ENCODE data around the gene HCN2.
"Not testable (repeated sequence)": the region's sequence is repeated elsewhere in the genome, so short reads cannot be mapped to it uniquely, and the experiment has no call there.

HCN2 gene

DNA sequence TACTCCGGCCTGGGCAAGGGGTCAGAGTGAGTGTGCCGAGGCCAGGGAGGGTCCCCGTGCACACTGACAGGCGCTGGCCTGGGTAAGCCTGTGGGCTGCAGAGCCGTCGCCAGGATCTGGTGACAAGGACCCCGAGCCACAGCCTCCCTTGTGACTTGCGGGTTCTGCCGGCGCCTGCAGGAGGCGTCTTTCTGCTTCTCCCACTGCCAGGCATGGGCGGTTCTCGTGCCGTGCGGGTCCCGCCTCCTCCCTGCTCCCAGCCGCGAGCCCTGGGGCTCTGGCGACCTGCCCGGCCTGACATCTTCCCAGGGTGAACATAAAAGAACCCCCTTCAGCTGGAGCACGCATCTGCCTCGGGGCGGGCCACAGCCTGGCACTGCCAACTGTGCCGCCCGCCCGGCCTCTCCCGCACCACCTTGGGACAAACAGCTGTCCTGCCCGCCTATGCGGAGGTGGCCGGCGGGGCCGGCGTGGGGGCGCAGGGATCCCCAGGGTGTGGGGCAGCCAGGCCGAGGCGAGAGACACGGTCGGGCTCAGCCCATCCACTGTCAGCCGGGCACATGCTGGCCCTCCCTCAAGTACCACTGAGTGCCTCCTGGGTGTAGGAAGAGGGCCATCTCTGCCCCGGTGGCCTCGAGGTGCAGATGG, 1.5 kb upstream of the HCN2 start:
- DNase-seq: peak; percentile 71

DNA sequence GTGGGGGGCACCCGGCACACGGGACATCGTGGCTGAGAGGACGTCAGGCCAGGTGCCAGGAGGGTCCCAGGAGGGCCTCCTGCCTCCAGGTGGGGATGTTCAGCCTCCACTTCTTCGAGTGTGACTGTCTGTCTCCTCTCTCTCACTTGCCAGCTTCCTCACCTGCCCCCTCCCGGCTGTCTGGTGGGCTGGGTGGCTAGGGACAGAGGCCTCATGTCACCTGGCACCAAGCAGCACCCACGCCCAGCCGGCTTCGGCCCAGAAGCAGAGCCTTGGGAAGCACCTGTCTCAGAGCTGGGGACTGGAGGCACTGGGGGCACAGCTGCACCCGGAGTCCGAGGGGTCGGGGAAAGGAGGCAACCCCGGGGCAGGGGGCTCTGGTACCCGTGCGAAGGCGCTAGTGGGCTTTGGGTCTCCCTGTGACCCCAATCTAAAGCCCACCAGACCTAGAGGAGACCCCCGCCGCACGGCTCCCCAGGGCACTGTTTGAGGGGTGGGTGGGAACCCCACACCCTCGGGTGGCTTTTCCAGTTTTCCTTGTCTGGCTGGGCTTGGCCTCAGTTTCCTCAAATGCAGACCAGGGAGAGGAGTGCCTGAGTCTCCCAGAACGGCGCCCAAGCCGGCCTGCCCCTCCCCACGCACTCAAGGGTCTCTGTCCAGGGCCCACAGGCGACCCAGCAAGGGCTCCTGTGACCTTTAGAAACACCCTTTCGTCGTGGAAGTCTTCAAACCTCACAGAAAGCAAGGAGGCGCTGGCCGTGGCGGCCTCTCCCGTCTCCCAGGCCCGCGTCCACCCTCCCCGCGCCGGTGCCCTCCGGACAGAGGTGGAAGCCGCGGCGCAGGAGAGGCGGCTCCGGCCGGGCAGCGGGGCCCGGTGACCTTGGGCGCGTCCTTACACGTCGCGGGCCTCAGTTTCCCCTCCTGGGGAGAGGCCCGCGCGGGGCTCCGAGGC, 664 bp upstream of the HCN2 start:
- no peak for DNase-seq

DNA sequence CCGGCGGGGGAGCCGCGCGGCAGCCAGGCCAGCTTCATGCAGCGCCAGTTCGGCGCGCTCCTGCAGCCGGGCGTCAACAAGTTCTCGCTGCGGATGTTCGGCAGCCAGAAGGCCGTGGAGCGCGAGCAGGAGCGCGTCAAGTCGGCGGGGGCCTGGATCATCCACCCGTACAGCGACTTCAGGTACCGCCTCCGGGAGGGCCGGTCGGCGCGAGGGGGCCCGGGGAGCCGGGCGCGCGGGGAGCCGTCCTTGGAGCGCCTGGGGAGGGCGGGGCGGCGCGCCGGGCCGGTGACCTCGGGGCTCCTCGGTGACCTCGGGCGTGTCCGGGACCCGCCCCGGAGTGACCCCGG, 690 bp downstream of the HCN2 start:
- DNase-seq: no peak

DNA sequence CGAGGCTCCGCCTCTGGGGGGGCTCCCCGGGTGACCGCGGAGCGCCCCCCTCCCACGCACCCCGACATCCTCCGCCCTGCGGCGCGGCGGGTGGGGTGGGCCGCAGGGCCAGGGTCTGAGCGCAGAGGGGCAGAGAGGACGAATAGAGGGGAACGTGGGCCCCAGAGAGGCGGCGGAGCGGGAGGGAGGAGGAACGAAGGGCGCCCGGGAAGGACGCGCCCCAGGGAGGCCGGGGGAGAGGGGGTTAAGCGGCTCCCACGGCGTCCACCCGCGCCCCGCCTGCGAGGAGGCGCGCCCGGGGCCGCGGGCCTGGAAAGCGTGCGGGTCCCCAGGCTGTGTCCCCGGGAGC, 1.0 kb downstream of the HCN2 start:
- DNase-seq: no peak

DNA sequence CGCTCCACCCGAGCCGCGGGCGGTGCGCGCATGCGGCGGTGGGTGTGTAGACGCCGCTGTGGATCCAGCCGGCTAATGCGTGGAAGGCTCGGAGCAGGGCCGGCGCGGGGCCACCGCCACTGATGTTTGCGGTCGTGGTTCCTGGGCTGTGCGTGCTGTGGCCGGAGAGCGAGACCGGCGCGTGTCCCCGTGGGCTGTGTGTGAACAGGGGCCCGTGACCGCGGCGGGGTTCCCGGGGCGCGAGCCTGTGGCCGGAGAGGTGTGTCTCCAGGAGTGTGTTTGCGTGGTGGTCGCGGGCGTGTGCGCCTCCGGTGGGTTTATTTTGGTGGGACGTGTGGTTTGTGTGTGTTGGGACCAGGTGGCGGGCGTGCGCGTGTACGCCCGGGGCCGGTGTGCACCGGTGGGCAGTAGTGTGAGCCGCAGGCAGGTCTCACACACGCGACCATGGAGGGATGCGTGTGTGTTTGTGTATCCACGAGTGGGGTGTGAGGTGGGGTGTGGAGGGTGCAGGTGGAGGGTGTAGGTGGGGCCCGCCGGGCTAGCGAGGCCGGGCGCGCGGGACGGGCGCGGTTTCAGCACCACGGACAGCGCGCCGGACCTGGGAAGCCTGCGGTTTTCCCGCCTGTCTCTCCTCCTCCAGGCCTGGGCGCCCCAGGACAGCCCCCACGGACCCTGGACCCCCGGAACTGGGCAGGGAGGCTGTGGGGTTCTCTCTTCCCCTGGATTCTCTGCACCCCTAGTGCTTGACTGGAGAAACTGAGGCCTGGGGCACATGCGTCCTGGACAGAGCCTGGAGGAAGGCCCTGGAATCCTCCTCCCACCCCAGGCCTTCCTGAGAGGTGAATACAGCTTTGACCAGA, 1.6 kb downstream of the HCN2 start:
- DNase-seq: no peak

DNA sequence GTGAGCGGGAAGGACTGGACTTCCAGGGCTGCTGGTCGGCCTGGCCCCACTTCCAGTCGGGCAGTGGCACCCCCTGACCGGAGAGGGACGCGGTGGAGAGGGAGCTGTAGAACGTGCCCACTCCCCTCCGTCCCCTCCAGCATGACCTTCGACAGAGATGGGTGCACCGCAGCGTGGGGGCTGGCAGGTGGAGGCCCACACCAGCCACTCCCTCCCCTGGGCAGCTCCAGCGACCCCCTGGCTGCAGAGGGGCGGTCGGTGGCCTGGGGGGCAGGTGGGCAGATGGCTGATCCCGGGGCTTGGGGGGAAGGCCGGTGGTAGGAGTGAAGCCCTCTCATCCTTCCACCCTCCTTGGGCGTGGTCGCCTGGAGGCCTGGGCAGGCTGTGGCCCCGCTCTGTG, 2.4 kb downstream of the HCN2 start:
- no peak for DNase-seq

DNA sequence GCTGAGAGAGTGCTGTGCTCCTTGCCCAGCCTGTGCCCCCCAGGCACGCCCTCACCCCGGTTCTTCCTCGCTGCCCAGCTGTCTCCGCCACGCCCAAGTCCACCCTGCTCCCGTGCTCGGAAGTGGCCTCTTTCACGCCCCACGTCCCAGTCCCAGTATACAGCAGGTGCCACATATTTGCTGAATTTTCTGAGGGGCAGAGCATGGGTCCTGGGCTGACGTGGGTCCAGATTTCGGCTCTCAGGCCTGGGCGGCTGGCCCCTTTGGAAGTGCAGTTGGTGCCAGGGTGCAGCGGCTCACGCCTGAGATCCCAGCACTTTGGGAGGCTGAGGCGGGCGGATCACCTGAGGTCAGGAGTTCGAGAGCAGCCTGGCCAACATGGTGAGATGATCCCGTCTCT, 3.4 kb downstream of the HCN2 start:
- DNase-seq: no peak

DNA sequence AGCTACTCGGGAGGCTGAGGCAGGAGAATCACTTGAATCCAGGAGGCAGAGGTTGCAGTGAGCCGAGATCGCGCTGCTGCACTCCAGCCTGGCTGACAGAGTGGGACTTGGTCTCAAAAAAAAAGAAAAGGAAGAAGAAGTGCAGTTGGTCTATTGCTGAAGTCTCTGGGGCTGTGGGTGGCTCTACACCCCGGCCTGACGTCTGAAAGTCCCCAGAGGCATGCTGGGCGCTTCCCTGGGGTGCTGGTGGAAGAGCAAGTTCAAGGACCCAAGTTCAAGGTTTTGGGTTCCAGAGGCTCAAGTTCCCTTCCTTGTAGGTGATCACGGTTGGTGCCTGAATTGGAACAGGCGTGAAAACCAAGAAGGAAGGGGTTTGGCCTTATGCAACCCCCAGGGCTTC, 3.8 kb downstream of the HCN2 start:
- no peak for DNase-seq

DNA sequence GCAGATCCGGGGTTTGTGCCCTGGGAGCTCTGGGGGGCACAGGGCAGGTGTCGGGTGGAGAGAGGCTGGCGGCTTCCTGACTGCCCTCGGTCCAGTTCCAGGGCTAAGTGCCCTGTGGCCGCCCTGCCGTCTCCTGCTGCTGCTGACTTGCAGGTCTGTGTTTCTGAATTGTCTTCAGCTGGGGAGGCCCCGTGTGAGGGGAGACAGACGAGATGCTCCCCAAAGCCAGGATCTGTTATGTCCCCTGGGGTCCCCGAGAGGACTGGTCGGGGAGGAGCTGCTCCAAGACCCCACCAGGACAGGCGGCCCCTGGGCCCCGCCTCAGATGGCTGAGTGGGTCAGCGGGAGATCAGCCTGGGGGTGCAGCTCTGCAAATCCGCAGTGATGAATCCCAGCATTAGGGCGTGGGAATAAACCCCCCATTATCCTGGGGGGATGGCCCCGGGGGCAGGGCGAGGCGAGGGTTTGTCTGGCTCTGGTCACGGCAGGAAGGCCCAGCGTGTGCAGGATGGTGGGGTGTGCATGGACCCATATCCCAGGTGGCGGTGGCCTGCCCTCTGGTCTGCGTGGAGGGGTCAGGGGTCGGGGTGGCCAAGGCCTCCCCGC, 4.7 kb downstream of the HCN2 start:
- no peak for DNase-seq

DNA sequence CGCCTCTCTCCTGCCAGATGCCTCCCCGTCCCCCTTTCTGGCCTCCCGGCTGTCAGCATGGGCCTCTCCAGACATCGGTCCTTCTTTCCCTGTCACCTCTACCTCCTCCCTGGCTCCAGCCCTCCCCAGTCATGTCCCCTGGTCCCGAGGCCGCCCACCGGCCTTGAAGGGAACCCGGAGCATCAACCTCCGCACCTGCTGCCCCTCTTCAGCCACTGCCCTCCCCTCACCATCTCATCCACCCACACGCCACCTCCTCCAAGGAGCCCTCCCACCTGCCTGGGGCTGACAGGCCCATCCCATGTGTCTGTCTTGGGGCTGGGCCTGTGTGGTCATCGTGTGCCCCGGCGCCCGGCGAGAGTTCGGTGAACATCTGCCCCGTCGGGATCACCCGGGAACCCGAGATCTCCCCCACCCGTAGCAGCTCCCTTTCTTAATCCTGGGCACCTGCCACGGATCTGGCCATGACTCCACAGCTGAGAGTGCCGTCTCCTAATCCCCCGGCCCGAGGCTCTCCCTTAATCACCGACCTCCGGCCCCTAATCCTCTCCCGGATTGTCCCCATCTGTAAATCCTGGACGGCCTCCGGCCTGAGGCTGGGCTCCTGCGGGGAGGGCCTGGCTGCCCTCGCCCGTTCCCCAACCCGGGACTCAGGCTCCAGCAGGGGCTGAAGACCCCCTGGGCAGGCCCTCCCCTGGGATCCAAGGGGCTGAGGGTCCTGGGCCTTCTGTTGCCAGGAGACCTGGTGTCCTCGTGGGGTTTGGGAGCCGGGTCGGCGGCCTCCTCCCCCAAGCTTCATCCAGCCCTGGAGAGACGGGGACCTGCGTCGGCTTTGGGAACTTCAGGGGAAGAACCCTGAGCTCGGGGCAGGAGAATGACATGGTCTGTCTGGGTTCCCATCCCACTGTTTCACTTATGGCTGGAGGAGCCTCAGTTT, 5.9 kb downstream of the HCN2 start:
- DNase-seq: no peak

DNA sequence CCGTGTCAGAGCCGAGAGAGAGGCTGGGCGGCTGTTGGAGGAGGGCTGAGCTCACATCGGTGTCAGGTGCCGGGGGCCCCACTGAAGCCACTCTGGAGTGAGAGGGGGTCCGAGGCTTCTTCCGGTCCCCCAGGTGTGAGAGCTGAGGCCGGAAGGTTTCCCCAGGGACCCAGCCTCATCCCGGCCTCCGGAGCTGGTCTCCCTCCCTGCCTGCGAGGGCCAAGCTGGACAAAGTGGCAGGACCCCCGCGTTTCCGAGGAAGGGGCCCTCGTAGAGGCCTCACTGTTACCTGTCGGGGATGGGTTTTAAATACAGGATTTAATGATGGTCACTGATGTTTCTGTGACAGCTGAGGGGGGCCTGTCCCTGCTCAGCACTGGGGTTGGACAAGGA, 6.6 kb downstream of the HCN2 start:
- DNase-seq: no peak

DNA sequence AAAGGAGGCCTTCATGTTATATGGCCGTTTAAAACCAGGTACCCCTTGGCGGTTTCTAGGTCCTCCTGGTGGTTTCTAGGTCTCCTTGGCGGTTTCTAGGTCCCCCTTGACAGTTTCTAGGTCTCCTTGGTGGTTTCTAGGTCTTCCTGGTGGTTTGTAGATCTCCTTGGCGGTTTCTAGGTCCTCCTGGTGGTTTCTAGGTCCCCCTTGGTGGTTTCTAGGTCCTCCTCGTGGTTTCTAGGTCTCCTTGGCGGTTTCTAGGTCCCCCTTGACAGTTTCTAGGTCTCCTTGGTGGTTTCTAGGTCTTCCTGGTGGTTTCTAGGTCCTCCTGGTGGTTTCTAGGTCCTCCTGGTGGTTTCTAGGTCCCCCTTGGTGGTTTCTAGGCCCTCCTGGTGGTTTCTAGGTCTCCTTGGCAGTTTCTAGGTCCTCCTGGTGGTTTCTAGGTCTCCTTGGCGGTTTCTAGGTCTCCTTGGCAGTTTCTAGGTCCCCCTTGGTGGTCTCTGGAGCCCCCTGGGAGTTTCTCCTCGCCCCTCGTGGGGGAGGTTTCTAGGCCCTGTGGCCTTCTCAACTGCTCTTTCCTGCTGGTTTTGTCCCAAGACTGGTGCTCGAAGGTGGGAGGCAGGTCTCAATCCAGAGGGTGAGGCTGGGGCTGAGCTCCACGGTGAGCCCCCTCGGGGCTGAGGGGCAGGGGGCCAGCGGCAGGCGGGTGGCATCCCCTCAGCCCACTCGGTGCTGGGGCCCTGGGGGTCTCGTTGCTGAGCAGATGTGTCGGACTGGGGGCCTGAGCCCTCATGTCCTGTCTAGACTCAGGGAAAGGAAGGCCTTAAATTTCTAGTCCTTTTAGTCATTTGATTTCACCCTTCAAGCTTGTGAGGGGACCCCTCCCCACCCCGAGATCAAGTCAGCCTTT, 8.0 kb downstream of the HCN2 start:
- DNase-seq: no peak

DNA sequence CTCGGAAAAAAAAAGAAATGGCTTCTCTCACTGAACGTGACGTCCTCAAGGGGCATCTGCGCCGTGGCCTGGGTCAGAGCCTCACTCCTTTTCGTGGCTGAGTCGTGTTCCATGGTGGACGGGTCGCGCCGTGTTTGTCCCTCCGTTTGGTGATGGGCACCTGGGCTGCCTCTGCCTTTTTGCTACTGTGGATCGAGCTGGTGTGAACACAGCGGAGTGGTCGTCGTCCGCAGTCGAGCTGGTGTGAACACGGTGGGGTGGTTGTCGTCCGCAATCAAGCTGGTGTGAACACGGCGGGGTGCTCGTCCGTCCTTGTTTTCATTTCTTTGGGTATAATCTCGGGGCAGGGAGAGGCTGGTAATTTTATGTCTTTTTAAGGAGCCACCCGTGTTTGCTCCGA, 11.6 kb downstream of the HCN2 start:
- DNase-seq: no peak

DNA sequence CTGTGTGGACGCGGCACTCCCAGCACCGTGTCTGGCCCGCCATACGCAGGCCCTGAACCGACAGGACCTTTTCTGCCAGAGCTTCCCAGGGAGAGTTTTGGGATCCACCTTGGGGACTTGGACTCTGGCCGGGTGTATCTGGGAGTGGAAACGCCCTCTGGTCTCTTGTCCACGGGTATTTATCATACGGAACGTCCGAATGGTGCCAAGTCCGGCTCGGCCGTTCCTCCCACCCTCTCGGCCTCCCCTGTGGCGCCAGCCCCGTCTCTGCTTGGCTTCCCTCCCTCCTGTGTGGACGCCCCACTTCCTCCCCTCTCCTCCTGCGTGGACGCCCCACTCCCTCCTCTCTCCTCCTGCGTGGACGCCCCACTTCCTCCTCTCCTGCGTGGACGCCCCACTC, 12.1 kb downstream of the HCN2 start:
- no peak for DNase-seq

DNA sequence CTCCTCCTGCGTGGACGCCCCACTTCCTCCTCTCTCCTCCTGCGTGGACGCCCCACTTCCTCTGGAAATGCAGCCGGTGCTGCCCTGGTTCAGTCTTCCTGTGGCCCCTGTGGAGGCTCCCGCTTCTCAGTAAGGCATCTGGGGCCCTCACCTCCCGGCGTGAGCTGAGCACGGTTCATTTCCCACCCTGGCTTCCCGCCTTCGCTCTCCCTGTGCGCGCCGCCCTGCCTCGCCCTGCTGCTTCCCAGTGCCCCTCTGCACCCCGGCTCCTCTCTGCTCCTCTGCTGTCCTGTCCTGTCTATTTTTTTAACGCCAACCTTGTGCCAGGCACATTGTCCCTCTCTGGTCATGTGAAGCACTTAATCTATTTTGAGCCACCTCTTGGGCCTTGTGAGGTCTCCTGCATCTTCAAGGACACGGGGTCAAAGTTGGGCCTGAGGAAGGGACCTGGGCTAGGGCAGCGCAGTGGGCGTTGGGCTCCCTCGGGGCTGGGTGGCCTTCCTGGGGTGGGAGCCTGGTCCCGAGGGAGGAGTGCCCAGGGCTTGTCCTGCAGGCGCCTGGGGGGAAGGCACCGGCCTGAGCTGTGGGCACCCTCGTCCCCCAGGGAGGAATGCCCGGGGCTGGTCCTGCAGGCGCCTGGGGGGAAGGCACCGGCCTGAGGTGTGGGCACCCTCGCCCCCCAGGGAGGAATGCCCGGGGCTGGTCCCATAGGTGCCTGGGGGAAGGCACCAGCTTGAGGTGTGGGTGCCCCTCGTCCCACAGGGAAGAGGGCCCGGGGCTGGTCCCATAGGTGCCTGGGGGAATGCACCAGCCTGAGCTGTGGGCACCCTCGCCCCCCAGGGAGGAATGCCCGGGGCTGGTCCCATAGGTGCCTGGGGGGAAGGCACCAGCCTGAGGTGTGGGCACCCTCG, 13.0 kb downstream of the HCN2 start:
- DNase-seq: no peak

DNA sequence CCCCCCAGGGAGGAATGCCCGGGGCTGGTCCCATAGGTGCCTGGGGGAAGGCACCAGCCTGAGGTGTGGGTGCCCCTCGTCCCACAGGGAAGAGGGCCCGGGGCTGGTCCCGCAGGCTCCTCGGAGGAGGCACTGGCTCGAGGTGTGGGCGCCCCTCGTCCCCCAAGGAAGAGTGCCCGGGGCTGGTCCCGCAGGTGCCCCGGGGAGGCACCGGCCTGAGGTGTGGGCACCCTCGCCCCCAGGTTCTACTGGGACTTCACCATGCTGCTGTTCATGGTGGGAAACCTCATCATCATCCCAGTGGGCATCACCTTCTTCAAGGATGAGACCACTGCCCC, 13.6 kb downstream of the HCN2 start:
- not testable (repeated sequence) for DNase-seq

DNA sequence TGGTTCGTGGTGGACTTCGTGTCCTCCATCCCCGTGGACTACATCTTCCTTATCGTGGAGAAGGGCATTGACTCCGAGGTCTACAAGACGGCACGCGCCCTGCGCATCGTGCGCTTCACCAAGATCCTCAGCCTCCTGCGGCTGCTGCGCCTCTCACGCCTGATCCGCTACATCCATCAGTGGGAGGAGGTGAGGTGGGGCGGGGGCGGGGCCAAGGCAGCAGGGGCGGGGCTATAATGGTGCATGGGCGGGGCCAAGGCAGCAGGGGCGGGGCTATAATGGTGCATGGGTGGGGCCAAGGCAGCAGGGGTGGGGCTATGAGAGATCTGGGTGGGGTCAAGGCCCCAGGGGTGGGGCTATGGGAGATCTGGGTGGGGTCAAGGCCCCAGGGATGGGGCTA, 14.1 kb downstream of the HCN2 start:
- not testable (repeated sequence) for DNase-seq

DNA sequence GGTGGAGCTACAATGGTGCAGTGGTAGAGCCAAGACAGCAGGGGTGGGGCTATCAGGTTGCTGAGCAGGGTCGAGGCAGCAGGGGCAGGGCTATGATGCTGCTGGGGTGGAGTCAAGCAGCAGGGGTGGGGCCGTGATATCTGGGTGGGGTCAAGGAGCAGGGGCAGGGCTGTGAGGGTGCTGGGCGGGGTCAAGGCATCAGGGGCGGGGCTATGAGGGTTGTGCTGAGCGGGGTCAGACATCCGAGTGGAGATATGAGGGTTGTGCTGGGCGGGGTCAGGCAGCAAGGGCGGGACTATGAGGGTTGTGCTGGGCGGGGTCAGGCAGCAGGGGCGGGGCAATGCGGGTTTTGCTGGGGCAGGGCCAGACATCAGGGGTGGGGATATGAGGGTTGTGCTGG, 14.7 kb downstream of the HCN2 start:
- peak; percentile 20 for DNase-seq

DNA sequence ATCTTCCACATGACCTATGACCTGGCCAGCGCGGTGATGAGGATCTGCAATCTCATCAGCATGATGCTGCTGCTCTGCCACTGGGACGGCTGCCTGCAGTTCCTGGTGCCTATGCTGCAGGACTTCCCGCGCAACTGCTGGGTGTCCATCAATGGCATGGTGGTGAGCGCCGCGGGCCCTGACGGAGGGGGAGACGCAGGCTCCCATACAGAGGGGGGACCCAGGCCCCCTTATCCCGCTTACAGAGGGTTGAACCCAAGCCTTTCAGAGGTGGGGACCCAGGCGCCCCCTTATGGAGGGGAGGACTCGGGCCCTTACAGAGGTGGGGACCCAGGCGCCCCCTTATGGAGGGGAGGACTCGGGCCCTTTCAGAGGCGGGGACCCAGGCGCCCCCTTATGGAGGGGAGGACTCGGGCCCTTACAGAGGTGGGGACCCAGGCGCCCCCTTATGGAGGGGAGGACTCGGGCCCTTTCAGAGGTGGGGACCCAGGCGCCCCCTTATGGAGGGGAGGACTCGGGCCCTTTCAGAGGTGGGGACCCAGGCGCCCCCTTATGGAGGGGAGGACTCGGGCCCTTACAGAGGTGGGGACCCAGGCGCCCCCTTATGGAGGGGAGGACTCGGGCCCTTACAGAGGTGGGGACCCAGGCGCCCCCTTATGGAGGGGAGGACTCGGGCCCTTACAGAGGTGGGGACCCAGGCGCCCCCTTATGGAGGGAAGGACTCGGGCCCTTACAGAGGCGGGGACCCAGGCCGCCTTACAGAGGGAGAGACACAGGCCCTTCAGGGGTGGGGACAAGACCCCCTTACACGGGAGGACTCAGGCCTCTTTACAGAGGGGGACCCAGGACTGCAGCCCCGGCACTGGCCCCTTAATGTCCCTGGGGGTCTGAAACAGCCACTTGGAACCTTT, 15.6 kb downstream of the HCN2 start:
- DNase-seq: not testable (repeated sequence)

All from stimulated activated CD4-positive, alpha-beta T cell treated with anti-CD3 and anti-CD28 coated beads, Interleukin-4, amount 100 ng/mL, for 1 hour (primary cell).